ENCODE measurements around the gene RABL6.

Gene RABL6

GRCh38 chr9:136793086-136793946 is 14.4 kb upstream of the RABL6 start:
- H3K27me3 ChIP-seq (ENCODE audit: insufficient read depth, poor library complexity, severe bottlenecking) = peaks cover 1% of the 10 kb centered on the region
- H3K4me3 ChIP-seq (replicated peaks; ENCODE audit: insufficient read depth, low read length) = no peak overlapping the region
- H3K27ac ChIP-seq (replicated peaks) = no peak overlapping the region
- DNase-seq (ENCODE audit: low read depth in 1 of 2, low spot score in 1 of 2) = no peak
- no peak for TF ChIP-seq SPI1 (IDR thresholded peaks at IDR 0.05; ENCODE audit: borderline replicate concordance, low read depth)
- TF ChIP-seq, protein P1, sequence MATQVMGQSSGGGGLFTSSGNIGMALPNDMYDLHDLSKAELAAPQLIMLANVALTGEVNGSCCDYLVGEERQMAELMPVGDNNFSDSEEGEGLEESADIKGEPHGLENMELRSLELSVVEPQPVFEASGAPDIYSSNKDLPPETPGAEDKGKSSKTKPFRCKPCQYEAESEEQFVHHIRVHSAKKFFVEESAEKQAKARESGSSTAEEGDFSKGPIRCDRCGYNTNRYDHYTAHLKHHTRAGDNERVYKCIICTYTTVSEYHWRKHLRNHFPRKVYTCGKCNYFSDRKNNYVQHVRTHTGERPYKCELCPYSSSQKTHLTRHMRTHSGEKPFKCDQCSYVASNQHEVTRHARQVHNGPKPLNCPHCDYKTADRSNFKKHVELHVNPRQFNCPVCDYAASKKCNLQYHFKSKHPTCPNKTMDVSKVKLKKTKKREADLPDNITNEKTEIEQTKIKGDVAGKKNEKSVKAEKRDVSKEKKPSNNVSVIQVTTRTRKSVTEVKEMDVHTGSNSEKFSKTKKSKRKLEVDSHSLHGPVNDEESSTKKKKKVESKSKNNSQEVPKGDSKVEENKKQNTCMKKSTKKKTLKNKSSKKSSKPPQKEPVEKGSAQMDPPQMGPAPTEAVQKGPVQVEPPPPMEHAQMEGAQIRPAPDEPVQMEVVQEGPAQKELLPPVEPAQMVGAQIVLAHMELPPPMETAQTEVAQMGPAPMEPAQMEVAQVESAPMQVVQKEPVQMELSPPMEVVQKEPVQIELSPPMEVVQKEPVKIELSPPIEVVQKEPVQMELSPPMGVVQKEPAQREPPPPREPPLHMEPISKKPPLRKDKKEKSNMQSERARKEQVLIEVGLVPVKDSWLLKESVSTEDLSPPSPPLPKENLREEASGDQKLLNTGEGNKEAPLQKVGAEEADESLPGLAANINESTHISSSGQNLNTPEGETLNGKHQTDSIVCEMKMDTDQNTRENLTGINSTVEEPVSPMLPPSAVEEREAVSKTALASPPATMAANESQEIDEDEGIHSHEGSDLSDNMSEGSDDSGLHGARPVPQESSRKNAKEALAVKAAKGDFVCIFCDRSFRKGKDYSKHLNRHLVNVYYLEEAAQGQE (IDR thresholded peaks at IDR 0.05; ENCODE audit: insufficient replicate concordance, low read depth) = no peak
- no peak for TF ChIP-seq CTCF (IDR thresholded peaks at IDR 0.05; ENCODE audit: insufficient read depth, low read length)
- no peak for TF ChIP-seq POLR2AphosphoS5 (IDR thresholded peaks at IDR 0.05; ENCODE audit: low read depth)
- TF ChIP-seq GABPA (IDR thresholded peaks at IDR 0.05; ENCODE audit: low read depth) = no peak

GRCh38 chr9:136794281-136794999 is 13.3 kb upstream of the RABL6 start:
- Histone ChIP-seq H3K4me3 (replicated peaks; ENCODE audit: insufficient read depth, low read length) (no peak overlapping the region), H3K27ac (replicated peaks) (peak overlapping the region; percentile 28)
- no peak for TF ChIP-seq POLR2AphosphoS5 (IDR thresholded peaks at IDR 0.05; ENCODE audit: low read depth)
- TF ChIP-seq, protein P1 (IDR thresholded peaks at IDR 0.05; ENCODE audit: insufficient replicate concordance, low read depth) = no peak
- TF ChIP-seq SPI1 (IDR thresholded peaks at IDR 0.05; ENCODE audit: borderline replicate concordance, low read depth) = no peak
- TF ChIP-seq GABPA (IDR thresholded peaks at IDR 0.05; ENCODE audit: low read depth) = no peak
- no peak for TF ChIP-seq CTCF (IDR thresholded peaks at IDR 0.05; ENCODE audit: insufficient read depth, low read length)

GRCh38 chr9:136795000-136795348 is 12.8 kb upstream of the RABL6 start:
- DNase-seq (ENCODE audit: low read depth in 1 of 2, low spot score in 1 of 2) = peak in 1 of 2 experiments; percentile 49
- peak overlapping the region; percentile 28; the same call in 1 of the 2 replicates for H3K27ac ChIP-seq (replicated peaks)
- no peak for TF ChIP-seq POLR2AphosphoS5 (IDR thresholded peaks at IDR 0.05; ENCODE audit: low read depth)
- TF ChIP-seq, protein P1 (IDR thresholded peaks at IDR 0.05; ENCODE audit: insufficient replicate concordance, low read depth) = no peak
- TF ChIP-seq CTCF (IDR thresholded peaks at IDR 0.05; ENCODE audit: insufficient read depth, low read length) = no peak
- TF ChIP-seq GABPA (IDR thresholded peaks at IDR 0.05; ENCODE audit: low read depth) = no peak
- no peak for TF ChIP-seq SPI1 (IDR thresholded peaks at IDR 0.05; ENCODE audit: borderline replicate concordance, low read depth)
- H3K27me3 ChIP-seq (ENCODE audit: insufficient read depth, poor library complexity, severe bottlenecking) = peaks cover 11% of the 10 kb centered on the region
- H3K4me3 ChIP-seq (replicated peaks; ENCODE audit: insufficient read depth, low read length) = no peak overlapping the region

More at GRCh38 chr9:136794281-136794999, 13.3 kb upstream of the RABL6 start:
- no peak for DNase-seq (ENCODE audit: low read depth in 1 of 2, low spot score in 1 of 2)
- peaks cover 10% of the 10 kb centered on the region for H3K27me3 ChIP-seq (ENCODE audit: insufficient read depth, poor library complexity, severe bottlenecking)
